Measurements from ENCODE around the gene SPATS2.
A peak's percentile ranks its signal among the peaks of the same experiment; 100 is the strongest.

The SPATS2 gene

GRCh38 chr12:49335955-49336644 is 31.2 kb upstream of the SPATS2 start:
- no peak overlapping the region for H3K4me3 ChIP-seq (ENCODE audit: low read depth, low read length)

DNA sequence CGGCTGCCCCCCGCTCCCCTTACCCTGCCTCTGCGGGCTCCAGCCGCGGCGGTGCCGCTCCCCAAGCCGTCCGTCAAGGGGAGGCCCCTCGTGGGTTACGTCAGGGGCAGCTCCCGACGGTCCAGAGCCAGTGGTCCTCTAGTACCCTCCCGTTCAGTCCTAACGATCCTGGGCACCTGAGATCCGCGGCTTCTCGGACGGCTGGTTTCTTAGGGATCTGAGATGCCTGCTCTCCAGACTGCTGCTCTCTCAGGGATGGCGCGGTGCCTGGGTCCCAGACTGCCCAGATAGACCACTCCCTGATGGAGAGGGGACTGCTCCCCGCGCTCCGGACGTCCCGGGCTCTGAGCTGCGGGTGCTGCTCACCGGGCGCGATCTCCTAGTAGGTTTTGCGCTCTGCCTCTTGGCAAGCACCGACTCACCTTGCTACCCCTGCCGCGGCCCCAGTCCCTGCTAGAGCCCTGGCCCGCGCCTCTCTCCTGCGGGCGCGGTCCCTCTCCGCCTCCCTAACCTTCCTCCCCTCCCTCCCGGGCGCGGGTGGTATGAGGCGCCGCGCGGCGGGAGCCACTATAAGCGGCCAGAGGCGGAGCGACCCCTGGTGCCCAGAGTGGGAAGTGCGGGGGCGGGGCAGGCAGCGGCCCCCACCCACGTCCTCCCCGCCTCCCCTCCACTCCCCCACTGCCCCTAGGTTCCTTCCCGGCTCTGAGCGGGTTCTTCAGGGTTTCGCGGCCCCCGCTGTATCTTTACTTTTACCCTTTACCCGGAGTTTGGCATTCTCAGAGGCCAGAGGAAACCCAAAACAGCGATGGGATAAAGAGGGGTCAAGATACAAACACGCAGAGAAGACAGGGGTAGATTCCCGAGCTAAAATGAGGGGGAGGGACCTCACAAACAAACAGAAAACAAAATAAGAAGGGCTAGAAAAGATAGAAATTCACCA is 30.3 kb upstream of the SPATS2 start, which contains the start of gene C1QL4:
TSS of gene C1QL4 (minus strand) at position 544 of the 940 bp plus-strand sequence. CDS start 711 bp downstream, outside the sequence.
- H3K4me3 ChIP-seq (ENCODE audit: low read depth, low read length) = peak within 1 kb of the TSS; percentile 0

DNA sequence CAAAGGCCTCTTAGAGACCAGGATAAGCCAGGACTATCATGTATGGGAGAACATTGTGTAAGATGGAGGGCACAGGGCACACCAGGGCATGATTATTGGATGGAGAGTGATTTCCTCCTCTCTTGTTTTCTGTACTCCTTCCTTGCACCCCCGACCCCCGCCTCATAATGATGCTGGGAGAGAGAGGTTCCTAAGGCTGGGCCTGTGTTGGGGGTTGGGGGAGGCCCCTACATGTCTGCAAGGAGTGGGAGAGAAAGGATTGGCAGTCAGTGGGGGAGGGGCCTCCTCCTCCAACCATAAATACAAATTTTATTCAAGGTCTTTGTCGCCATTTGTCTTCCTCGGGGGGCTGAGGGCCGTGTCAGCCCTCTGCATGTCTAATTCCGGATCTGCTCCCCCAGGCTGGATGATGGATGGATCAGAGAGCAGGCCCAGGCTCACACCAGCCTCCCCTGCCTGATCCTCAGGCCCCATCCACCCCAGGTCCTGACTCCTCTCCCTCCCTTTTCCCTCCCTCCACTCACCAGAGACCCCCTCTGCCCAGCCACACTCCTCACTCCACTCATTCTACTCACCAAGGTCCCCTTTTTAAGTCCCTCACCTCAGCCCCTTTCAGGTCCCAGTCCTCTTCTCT is 28.3 kb upstream of the SPATS2 start:
- H3K4me3 ChIP-seq (ENCODE audit: low read depth, low read length) = no peak overlapping the region

GRCh38 chr12:49339464-49339861 is 27.8 kb upstream of the SPATS2 start:
- H3K4me3 ChIP-seq (ENCODE audit: low read depth, low read length) = no peak overlapping the region

- H3K4me3 ChIP-seq (ENCODE audit: low read depth, low read length) = no peak overlapping the region
Observed at GRCh38 chr12:49340095-49340870, 27.0 kb upstream of the SPATS2 start.

DNA sequence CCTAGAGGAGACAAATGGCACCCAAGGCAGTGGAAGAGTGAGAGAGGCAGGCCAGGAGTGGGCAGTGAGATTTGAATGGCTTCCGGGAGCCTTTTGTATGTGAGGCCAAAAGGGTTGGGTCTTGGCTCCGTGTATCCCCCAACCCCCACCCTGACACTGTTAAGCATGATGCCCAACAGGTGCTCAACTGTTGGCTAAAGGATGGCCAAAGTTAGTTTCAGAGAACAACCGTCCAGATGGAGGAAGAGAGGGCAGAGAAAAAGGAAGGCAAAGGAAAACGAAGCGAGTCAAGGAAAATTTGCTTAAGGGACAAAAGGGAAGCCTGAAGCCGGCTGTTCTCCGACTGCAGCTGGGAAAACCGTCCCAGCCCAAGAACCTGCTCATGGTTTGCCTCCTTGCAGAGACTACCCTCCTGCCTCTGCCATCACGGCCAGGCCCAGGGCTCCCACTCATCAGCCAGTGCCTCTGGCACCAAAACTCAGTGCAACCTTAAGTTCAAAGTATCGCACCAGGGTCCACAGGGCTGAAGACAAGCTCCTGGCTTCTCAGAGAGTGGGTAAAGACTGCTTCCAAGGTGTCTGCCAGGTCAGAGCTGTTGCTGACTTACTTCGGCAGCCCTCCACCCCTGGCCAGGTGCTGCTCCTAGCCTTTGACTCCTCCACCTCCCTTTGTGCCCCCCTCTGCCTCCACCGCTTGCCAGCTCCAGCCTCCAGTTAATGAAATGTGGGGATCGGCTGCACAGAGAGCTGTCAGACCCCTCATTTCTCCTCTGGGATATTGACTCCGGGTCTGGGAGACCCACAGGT is 26.1 kb upstream of the SPATS2 start:
- H3K4me3 ChIP-seq (ENCODE audit: low read depth, low read length) = no peak overlapping the region

- H3K4me3 ChIP-seq (ENCODE audit: low read depth, low read length) = peak overlapping the region; percentile 54
Observed at GRCh38 chr12:49341777-49342065, 25.5 kb upstream of the SPATS2 start.

- peak overlapping the region; percentile 54 for H3K4me3 ChIP-seq (ENCODE audit: low read depth, low read length)
Observed at GRCh38 chr12:49342066-49342913, 25.0 kb upstream of the SPATS2 start.

DNA sequence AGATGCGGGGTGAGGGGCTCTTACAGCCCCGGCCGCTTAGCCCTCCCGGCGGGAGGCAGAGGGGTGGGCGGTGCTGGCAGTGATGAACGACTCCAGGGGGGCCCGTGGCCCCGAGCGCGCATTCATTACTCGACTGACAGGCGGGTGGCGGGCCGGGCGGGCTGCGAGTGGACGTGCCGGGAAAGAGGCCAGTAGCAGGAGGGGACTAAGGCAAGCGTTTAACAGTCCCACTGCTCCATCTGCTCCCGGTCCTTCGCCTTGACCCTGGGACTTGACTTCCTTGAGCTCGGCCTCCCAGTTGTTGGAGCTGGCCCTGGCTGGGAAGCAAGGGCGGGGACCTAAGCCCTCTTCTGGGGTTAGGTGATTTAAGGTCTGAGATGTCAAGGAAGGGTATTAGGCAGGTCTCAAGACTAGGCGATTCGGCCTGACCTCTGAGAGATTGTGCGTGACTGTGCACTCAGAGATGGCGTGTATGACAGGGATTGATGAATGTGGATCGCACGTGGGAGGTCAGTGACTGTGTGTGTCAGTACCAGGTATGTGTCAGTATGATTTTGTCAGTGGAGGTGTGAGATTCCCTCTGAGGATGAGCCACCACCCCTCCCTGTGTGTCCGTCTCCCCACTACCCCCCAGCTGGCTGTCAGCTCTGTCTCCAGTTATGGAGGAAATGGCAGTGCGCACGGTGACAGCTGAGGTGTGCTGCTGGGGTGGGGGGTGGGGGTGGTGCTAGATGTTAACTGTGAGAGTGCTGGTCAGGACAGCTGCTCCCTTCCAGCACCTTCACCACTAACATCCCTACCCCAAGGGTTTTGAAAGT is 24.1 kb upstream of the SPATS2 start:
- H3K4me3 ChIP-seq (ENCODE audit: low read depth, low read length) = peak overlapping the region; percentile 2

DNA sequence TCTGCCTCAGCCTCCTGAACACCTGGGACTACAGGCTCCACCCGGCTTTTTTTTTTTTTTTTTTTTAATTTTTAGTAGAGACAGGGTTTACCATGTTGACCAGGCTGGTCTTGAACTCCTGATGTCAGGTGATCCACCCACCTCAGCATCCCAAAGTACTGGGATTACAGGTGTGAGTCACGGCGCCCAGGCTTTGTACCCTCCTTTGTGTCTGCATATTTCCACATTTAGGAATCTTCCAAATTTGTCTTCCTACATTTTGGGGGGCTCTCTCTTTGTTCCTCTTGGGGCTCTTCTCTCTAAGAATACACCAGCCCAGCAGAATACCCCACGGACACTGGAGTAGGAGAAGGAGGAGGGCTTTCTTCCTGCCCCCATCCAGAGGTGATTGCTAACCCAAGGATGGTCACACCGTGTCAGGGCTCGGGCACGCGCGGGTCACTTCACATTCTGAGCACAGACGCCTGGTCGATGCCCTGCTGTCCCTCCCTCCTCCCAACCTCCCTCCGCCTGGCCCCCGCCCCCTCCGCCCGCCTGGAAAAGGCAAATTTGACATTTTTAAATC is 22.7 kb upstream of the SPATS2 start:
- no peak overlapping the region for H3K4me3 ChIP-seq (ENCODE audit: low read depth, low read length)

- H3K4me3 ChIP-seq (ENCODE audit: low read depth, low read length) = no peak overlapping the region
Observed at GRCh38 chr12:49345051-49345824, 22.0 kb upstream of the SPATS2 start.

- H3K4me3 ChIP-seq (ENCODE audit: low read depth, low read length) = peak overlapping the region; percentile 17
Observed at GRCh38 chr12:49345825-49346658, 21.2 kb upstream of the SPATS2 start.

- H3K4me3 ChIP-seq (ENCODE audit: low read depth, low read length) = peak within 1 kb of the TSS; percentile 17
Observed at GRCh38 chr12:49346659-49347310, 20.5 kb upstream of the SPATS2 start, which contains the start of gene DNAJC22. DNAJC22 (plus strand) TSS chr12:49346888; CDS start chr12:49348873, 1,985 bp downstream.

- H3K4me3 ChIP-seq (ENCODE audit: low read depth, low read length) = no peak overlapping the region
Observed at GRCh38 chr12:49347311-49348193, 19.7 kb upstream of the SPATS2 start.

GRCh38 chr12:49348781-49349180 is 18.5 kb upstream of the SPATS2 start:
- no peak overlapping the region for H3K4me3 ChIP-seq (ENCODE audit: low read depth, low read length)
